ENCODE results near the gene RASAL2. TPM values are rescaled to one million over a fixed set of nuclear protein-coding genes. Genes with fewer than 3 reads are reported as not detected.
A peak's percentile ranks its signal among the peaks of the same experiment; 100 is the strongest.

The RASAL2 gene
- total and polyA plus RNA-seq, 9 of the 15 experiments (the other 6 are each of a cell fraction or from before 2014, with no cell fraction given) = 0.13 to 1.0 (median 0.62) TPM

GRCh38 chr1:178093494-178093950, 382 bp upstream of the RASAL2 start (continued):
- no peak for TF ChIP-seq ETV6 (IDR thresholded peaks at IDR 0.05; ENCODE audit: borderline replicate concordance in 1 of 2, low read depth in 2 of 2, low read length in 1 of 2)
- TF ChIP-seq ETV6 (CRISPR knock-in tag; IDR thresholded peaks at IDR 0.05; ENCODE audit: borderline replicate concordance) = no peak
- TF ChIP-seq IFI16 (CRISPR knock-in tag; IDR thresholded peaks at IDR 0.05) = no peak
- TF ChIP-seq BHLHE40 (IDR thresholded peaks at IDR 0.05; ENCODE audit: low read length) = peak; percentile 76
- no peak for TF ChIP-seq ZNF318 (IDR thresholded peaks at IDR 0.05; ENCODE audit: borderline replicate concordance in 1 of 2, low read depth in 1 of 2)
- no peak for TF ChIP-seq BRCA1 (IDR thresholded peaks at IDR 0.05)
- TF ChIP-seq BRCA1 (CRISPR knock-in tag; IDR thresholded peaks at IDR 0.05) = no peak
- no peak for TF ChIP-seq SOX6 (IDR thresholded peaks at IDR 0.05)
- no peak for TF ChIP-seq TSHZ1 (CRISPR knock-in tag; IDR thresholded peaks at IDR 0.05)

All from K562 (cell line).